Muscle layer of duodenum (tissue), 2 donors: ENCODE data around the gene STAG1.
"Not testable (repeated sequence)": the region's sequence is repeated elsewhere in the genome, so short reads cannot be mapped to it uniquely, and the experiment has no call there.

Experiments
- H3K27ac ChIP-seq: one replicate; pipeline ENCODE4 v1.7.0; 2013; ENCODE audit warnings: mild to moderate bottlenecking, low read length
- H3K27me3 ChIP-seq: one replicate; pipeline ENCODE4 v1.7.0; 2013; ENCODE audit warnings: low read depth, mild to moderate bottlenecking, control low read depth, low read length
- H3K36me3 ChIP-seq, 2 donors: one replicate each; pipeline ENCODE4 v1.7.0; 2013; ENCODE audit warnings: low read length in 2 of 2, control low read depth in 1 of 2, mild to moderate bottlenecking in 1 of 2; ENCODE audit not compliant: insufficient read depth in 2 of 2, control insufficient read depth in 1 of 2
- H3K4me1 ChIP-seq, 2 donors: one replicate each; pipeline ENCODE4 v1.7.0; 2013; ENCODE audit warnings: low read length in 2 of 2, mild to moderate bottlenecking in 2 of 2, control low read depth in 1 of 2, moderate library complexity in 1 of 2; ENCODE audit not compliant: insufficient read depth in 2 of 2, control insufficient read depth in 1 of 2
- H3K4me3 ChIP-seq, 2 donors: one replicate each; pipeline ENCODE4 v1.7.0; 2013; ENCODE audit warnings: low read length in 2 of 2, low read depth in 1 of 2, mild to moderate bottlenecking in 1 of 2
- H3K9me3 ChIP-seq, 2 donors: one replicate each; pipeline ENCODE4 v1.7.0; 2013; ENCODE audit warnings: low read length in 2 of 2, control low read depth in 1 of 2, mild to moderate bottlenecking in 1 of 2; ENCODE audit not compliant: control insufficient read depth in 1 of 2
- donor health status: healthy.

The STAG1 gene

GRCh38 chr3:136387031-136387430 is 365.1 kb downstream of the STAG1 start:
- no peaks in the 10 kb centered on the region for H3K27me3 ChIP-seq
- no peak overlapping the region for H3K4me3 ChIP-seq
- H3K9me3 ChIP-seq = no peaks in the 10 kb centered on the region
- no peaks in the 10 kb centered on the region for H3K36me3 ChIP-seq
- no peak overlapping the region for H3K27ac ChIP-seq
- H3K4me1 ChIP-seq = no peaks in the 10 kb centered on the region

GRCh38 chr3:136385457-136385856 is 366.7 kb downstream of the STAG1 start:
- H3K36me3 ChIP-seq = no peaks in the 10 kb centered on the region
- no peaks in the 10 kb centered on the region for H3K27me3 ChIP-seq
- no peaks in the 10 kb centered on the region for H3K4me1 ChIP-seq
- no peak overlapping the region for H3K4me3 ChIP-seq
- no peak overlapping the region for H3K27ac ChIP-seq
- no peaks in the 10 kb centered on the region for H3K9me3 ChIP-seq

- Histone ChIP-seq H3K9me3 (no peaks in the 10 kb centered on the region), H3K4me1 (no peaks in the 10 kb centered on the region), H3K27me3 (no peaks in the 10 kb centered on the region), H3K36me3 (peaks cover 4% of the 10 kb centered on the region in 2 donors), H3K4me3 (no peak overlapping the region), H3K27ac (no peak overlapping the region)
These were observed 371.1 kb downstream of the STAG1 start for GRCh38 chr3:136381051-136381450.

GRCh38 chr3:136380530-136380929 is 371.6 kb downstream of the STAG1 start:
- no peak overlapping the region for H3K4me3 ChIP-seq
- no peaks in the 10 kb centered on the region for H3K4me1 ChIP-seq
- H3K36me3 ChIP-seq = peaks cover 4% of the 10 kb centered on the region in 2 donors
- no peaks in the 10 kb centered on the region for H3K27me3 ChIP-seq
- no peaks in the 10 kb centered on the region for H3K9me3 ChIP-seq
- no peak overlapping the region for H3K27ac ChIP-seq

GRCh38 chr3:136378011-136378410 is 374.2 kb downstream of the STAG1 start:
- H3K4me1 ChIP-seq = no peaks in the 10 kb centered on the region
- no peak overlapping the region for H3K4me3 ChIP-seq
- H3K27ac ChIP-seq = no peak overlapping the region
- H3K9me3 ChIP-seq = no peaks in the 10 kb centered on the region
- H3K27me3 ChIP-seq = no peaks in the 10 kb centered on the region
- peaks cover 4% of the 10 kb centered on the region in 2 donors for H3K36me3 ChIP-seq

- H3K36me3 ChIP-seq = peaks cover 4% of the 10 kb centered on the region in 2 donors
- H3K4me3 ChIP-seq = no peak overlapping the region
- H3K27ac ChIP-seq = no peak overlapping the region
- H3K27me3 ChIP-seq = no peaks in the 10 kb centered on the region
- no peaks in the 10 kb centered on the region for H3K4me1 ChIP-seq
- H3K9me3 ChIP-seq = no peaks in the 10 kb centered on the region
These were observed 374.7 kb downstream of the STAG1 start for GRCh38 chr3:136377508-136377907.

- not testable (repeated sequence) for H3K4me3 ChIP-seq, H3K4me1 ChIP-seq, H3K36me3 ChIP-seq, H3K27me3 ChIP-seq, H3K27ac ChIP-seq, H3K9me3 ChIP-seq
These were observed 376.4 kb downstream of the STAG1 start for GRCh38 chr3:136375800-136376199.

GRCh38 chr3:136366289-136366688 is 385.9 kb downstream of the STAG1 start:
- no peak overlapping the region for H3K27ac ChIP-seq
- H3K4me3 ChIP-seq = no peak overlapping the region
- H3K9me3 ChIP-seq = no peaks in the 10 kb centered on the region
- no peaks in the 10 kb centered on the region for H3K27me3 ChIP-seq
- H3K36me3 ChIP-seq = peaks cover 0 to 3% of the 10 kb centered on the region in 2 donors
- no peaks in the 10 kb centered on the region for H3K4me1 ChIP-seq

- H3K27ac ChIP-seq = no peak overlapping the region
- H3K4me3 ChIP-seq = no peak overlapping the region
- no peaks in the 10 kb centered on the region for H3K27me3 ChIP-seq
- peaks cover 0 to 10% of the 10 kb centered on the region in 2 donors for H3K4me1 ChIP-seq
- H3K9me3 ChIP-seq = no peaks in the 10 kb centered on the region
- peaks cover 3 to 13% of the 10 kb centered on the region in 2 donors for H3K36me3 ChIP-seq
These were observed 398.7 kb downstream of the STAG1 start for GRCh38 chr3:136353461-136353860.

GRCh38 chr3:136351905-136352304 is 400.3 kb downstream of the STAG1 start:
- H3K27me3 ChIP-seq = no peaks in the 10 kb centered on the region
- H3K9me3 ChIP-seq = no peaks in the 10 kb centered on the region
- H3K27ac ChIP-seq = no peak overlapping the region
- H3K4me3 ChIP-seq = no peak overlapping the region
- peaks cover 0 to 10% of the 10 kb centered on the region in 2 donors for H3K4me1 ChIP-seq
- H3K36me3 ChIP-seq = peaks cover 6 to 13% of the 10 kb centered on the region in 2 donors

- Histone ChIP-seq H3K9me3 (no peaks in the 10 kb centered on the region), H3K27me3 (no peaks in the 10 kb centered on the region), H3K27ac (no peak overlapping the region), H3K36me3 (peaks cover 6 to 12% of the 10 kb centered on the region in 2 donors), H3K4me3 (no peak overlapping the region), H3K4me1 (peaks cover 0 to 10% of the 10 kb centered on the region in 2 donors)
These were observed 400.8 kb downstream of the STAG1 start for GRCh38 chr3:136351351-136351750.

- Histone ChIP-seq H3K27ac (peak overlapping the region; percentile 70), H3K9me3 (no peaks in the 10 kb centered on the region), H3K27me3 (no peaks in the 10 kb centered on the region), H3K4me1 (peaks cover 0 to 10% of the 10 kb centered on the region in 2 donors), H3K36me3 (peaks cover 5 to 6% of the 10 kb centered on the region in 2 donors), H3K4me3 (no peak overlapping the region)
These were observed 401.6 kb downstream of the STAG1 start for GRCh38 chr3:136350557-136350956.
